Esophagus squamous epithelium (tissue), 4 donors: ENCODE results near the gene LDLRAD4.

Experiments
- CTCF ChIP-seq, 6 experiments: fragments of 450-650 bp in 4 of 6; fragments of 200-600 bp in 2 of 6; sonication (generic) in 2 of 6; IDR thresholded peaks; one replicate each; pipeline ENCODE4 v1.5.1; 2016 to 2019; ENCODE audit warnings: antibody characterized with exemption in 6 of 6, mild to moderate bottlenecking in 4 of 6, moderate library complexity in 4 of 6
- POLR2A ChIP-seq, 4 donors: fragments of 450-650 bp; IDR thresholded peaks; one replicate each; pipeline ENCODE4 v1.6.1; 2017; ENCODE audit warnings: antibody characterized with exemption in 4 of 4, mild to moderate bottlenecking in 4 of 4, moderate library complexity in 3 of 4

GRCh38 chr18:13387855-13388548 lies 169.4 kb downstream of the LDLRAD4 start:
- no peak for TF ChIP-seq CTCF (IDR thresholded peaks at IDR 0.05)
- no peak for TF ChIP-seq POLR2A (IDR thresholded peaks at IDR 0.05)
